Esophagus mucosa (tissue), 1 donor: ENCODE measurements around the gene SHOX. TPM values are rescaled to one million over a fixed set of nuclear protein-coding genes. Genes with fewer than 3 reads are reported as not detected.
"Not testable (repeated sequence)": the region's sequence is repeated elsewhere in the genome, so short reads cannot be mapped to it uniquely, and the experiment has no call there.

Experiments used
- ATAC-seq: fragments of 200-7000 bp; cut with Tn5 transposase; one replicate; pipeline ENCODE4 v1.9.1; 2020
- total RNA-seq: library from RNA; stranded (reverse); gene quantifications from one replicate; pipeline ENCODE4 v1.2.4, GENCODE V29; 2023
- donor health status: DM: yes; HTN: yes; CAD: no.

The SHOX gene
- total RNA-seq: not detected

GRCh38 chrX:630612-631496, at the start of gene SHOX:
Gene SHOX, plus strand, starts transcription at chrX:630791. Its CDS starts 107 bp downstream, at chrX:630898.
- ATAC-seq: no peak

- no peak for ATAC-seq
Observed at GRCh38 chrX:581066-581465, 49.5 kb upstream of the SHOX start.

- no peak for ATAC-seq
Observed at GRCh38 chrX:581720-582298, 48.8 kb upstream of the SHOX start.

- no peak for ATAC-seq
Observed at GRCh38 chrX:584572-584971, 46.0 kb upstream of the SHOX start.

- no peak for ATAC-seq
Observed at GRCh38 chrX:585115-585808, 45.3 kb upstream of the SHOX start.

GRCh38 chrX:586351-586750, 44.2 kb upstream of the SHOX start:
- ATAC-seq: no peak

- not testable (repeated sequence) for ATAC-seq
Observed at GRCh38 chrX:589261-589660, 41.3 kb upstream of the SHOX start.

GRCh38 chrX:590693-591404, 39.7 kb upstream of the SHOX start:
- ATAC-seq: no peak

GRCh38 chrX:599837-600715, 30.5 kb upstream of the SHOX start:
- ATAC-seq: no peak

GRCh38 chrX:603029-603428, 27.6 kb upstream of the SHOX start:
- ATAC-seq: not testable (repeated sequence)

- ATAC-seq: not testable (repeated sequence)
Observed at GRCh38 chrX:604616-605015, 26.0 kb upstream of the SHOX start.

- ATAC-seq: not testable (repeated sequence)
Observed at GRCh38 chrX:608088-608487, 22.5 kb upstream of the SHOX start.

- ATAC-seq: no peak
Observed at GRCh38 chrX:614136-614535, 16.5 kb upstream of the SHOX start.

GRCh38 chrX:617401-617800, 13.2 kb upstream of the SHOX start:
- no peak for ATAC-seq

- no peak for ATAC-seq
Observed at GRCh38 chrX:617891-618290, 12.7 kb upstream of the SHOX start.

GRCh38 chrX:618304-618703, 12.3 kb upstream of the SHOX start:
- not testable (repeated sequence) for ATAC-seq

- ATAC-seq: no peak
Observed at GRCh38 chrX:618761-619450, 11.7 kb upstream of the SHOX start.

GRCh38 chrX:619451-619811, 11.2 kb upstream of the SHOX start:
- ATAC-seq: no peak

GRCh38 chrX:619812-620531, 10.6 kb upstream of the SHOX start:
- ATAC-seq: no peak

- no peak for ATAC-seq
Observed at GRCh38 chrX:621705-622503, 8.7 kb upstream of the SHOX start.
